GM18517 (cell line): ENCODE results near the gene KCNAB1.

Experiments used
- ATAC-seq: cut with Tn5 transposase; IDR thresholded peaks from one replicate; pipeline ENCODE4 v1.9.1; 2021; ENCODE audit warnings: mild to moderate bottlenecking, moderate library complexity; ENCODE audit not compliant: unreplicated experiment

Gene KCNAB1

DNA sequence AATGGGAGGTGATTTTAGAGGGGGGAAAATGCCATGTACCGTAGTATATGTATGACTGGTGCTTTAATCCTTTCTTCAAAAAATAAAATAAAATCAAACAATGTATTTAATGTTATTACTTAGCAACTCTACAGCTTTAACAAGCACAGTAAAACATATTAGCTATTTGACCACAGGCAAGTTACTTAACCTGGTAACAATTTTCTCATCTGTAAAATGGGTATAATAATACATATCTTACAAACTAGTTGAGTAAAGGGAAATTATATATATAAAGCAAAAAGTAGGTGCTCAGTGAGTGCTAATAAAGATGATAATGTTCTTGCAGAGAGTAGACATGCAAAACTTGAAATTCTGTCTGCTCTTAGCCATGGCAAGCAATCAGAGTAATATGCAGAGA is 406.7 kb downstream of the KCNAB1 start:
- ATAC-seq = no peak

GRCh38 chr3:156530980-156531379 is 410.6 kb downstream of the KCNAB1 start:
- ATAC-seq = no peak

GRCh38 chr3:156532730-156533129 is 412.4 kb downstream of the KCNAB1 start:
- ATAC-seq = no peak

DNA sequence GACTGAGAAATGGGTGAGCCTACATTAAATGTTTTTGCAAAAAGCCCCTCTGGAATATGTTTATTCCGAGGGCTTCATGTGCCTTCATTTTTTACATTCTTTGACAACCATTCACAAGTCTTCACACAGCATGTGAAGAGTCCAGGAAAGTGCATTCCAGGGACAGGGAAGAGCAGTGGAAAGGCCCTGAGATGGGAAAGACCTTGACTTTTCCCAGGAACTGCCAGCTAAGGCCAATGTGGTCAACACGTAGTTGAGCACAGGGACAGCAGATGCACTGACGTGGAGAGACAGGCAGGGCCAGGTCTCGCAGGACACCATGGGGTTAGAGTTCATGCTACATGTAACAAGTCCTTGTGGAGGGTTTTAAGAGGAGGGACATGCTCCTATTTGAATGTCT is 412.8 kb downstream of the KCNAB1 start:
- ATAC-seq = no peak

DNA sequence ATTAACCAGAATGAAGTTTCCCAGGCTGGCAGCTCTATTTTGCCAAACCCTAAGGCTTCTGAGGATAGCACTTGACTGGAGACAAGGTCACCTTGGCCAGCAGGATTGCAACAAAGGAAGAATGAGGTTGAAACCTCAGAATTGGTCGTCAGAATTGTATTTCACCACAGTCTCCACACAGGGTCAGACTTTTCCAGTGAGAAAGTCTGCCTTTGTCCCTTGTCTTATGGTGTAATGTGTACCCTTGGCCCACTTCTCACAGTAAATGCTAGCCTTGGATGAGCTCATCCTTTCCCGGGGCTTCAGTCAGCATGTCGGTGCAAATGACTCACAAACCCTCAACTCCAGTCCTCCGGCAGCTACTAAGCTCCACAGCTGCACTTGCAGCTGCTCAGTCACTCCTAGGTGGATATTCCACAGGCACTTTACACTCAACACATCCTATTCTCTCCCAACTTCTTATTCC is 414.8 kb downstream of the KCNAB1 start:
- ATAC-seq = no peak

GRCh38 chr3:156535798-156536197 is 415.4 kb downstream of the KCNAB1 start:
- ATAC-seq = no peak

GRCh38 chr3:156536524-156537316 is 416.3 kb downstream of the KCNAB1 start:
- no peak for ATAC-seq

DNA sequence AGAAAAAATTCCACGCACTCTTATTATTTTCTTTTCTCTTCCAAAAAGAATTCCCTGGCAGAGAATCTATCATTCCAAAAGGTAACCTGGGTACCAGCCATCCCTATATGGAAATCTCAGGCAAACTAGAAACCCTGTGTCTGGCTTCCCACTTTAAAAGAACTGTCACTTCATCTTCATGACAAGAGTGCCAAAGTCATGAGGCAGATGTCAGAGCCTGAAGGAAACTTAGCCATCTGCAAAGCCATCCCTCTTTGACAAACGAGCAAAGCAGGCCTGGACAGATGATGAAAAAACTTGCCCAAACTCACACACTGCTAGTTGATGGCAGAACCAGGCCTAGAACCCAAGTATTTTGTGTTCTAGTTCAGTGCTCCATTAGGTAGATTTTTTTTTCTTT is 418.7 kb downstream of the KCNAB1 start:
- no peak for ATAC-seq

DNA sequence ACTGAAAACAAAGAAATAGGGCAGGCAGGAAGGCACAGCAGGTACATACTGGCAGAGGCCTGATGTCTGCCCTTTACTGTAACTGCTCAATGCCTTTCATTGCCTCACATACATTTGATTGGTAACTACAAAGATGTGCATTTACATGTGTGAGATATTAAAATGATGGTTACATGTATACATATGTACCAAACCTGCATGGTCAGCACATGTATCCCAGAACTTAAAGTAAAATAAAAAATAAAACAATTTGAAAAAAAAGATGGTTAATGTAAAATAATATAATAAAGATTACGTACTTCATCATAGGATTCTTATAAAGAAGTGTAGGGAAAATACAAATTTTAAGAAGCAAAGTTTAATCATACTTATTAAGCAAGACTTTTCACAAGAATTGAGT is 419.4 kb downstream of the KCNAB1 start:
- ATAC-seq = no peak

GRCh38 chr3:156542101-156543042 is 422.0 kb downstream of the KCNAB1 start:
- ATAC-seq = no peak

DNA sequence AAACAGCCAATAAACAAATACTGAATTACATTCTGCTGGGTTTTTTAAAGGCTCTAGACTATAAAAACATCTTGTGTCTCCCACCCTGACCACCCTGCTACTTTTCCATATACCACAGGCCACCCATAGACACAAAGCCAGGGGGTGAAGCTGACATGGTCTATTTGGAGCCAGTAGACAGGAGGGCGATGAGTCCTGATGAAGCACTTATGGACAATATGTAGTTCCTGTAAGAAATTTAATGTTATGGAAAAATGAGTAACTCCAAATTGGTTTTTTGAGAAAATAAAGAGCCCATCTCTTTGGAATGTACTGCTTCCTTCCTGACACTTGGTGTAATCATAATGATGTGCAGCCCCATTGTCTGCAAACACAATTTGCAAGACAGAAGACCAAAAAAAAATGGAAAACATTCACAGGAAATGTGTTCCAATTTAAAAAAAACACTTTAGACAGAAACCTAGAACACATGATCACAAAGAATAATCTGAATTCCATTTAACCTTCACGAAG is 422.7 kb downstream of the KCNAB1 start:
- ATAC-seq = no peak

- no peak for ATAC-seq
Observed at GRCh38 chr3:156547637-156548036, 427.3 kb downstream of the KCNAB1 start.

DNA sequence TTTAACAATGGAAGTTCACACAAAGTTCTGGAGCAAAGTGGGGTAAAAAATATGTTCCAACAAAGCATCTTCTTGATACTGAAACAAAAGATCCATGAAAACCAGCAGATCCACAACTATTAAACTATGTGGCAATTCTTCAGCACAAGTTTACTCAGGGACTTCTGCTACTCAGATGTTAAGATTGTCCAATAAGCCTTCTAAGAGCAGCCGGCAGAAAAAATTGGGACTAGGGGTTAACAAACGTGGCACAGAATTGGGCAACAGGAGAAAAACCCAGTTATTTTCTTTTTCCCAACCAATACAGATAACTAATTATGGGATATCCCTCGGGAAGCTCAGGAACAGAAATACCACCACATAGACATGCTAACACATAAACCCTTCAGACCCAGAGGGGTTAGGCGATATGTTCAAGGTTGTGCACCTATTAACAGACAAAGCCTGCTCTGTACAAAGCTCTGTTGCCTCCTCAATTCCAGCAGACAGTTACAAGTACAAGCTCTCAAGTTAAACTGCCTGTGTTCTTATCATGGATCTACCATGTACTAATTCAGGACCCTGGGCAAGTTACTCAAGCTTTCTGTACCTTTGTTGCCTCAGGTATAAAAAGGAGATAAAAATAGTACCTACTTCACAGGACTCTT is 427.8 kb downstream of the KCNAB1 start:
- ATAC-seq = no peak

DNA sequence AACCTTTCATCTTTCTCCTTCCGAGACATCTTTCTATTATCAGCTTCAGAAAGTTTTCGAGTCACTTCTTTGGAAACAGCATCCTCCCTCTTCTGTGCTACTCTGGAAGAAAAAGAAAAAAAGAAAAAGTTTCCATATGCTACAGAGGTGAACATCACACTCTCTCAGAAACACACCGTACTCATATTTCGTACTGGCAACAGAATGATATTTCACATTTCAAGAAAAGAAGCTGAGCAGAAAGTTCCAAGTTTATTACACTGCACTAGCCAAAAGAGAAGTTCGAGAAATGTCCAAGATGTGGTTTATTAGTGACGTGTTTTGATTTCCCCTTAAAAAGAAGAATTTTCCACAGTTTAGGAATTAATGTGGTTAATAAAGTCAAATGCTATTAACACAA is 428.5 kb downstream of the KCNAB1 start:
- ATAC-seq = no peak

GRCh38 chr3:156551261-156551660 is 430.9 kb downstream of the KCNAB1 start:
- ATAC-seq = no peak

- no peak for ATAC-seq
Observed at GRCh38 chr3:156551746-156552145, 431.4 kb downstream of the KCNAB1 start.

GRCh38 chr3:156552973-156553372 is 432.6 kb downstream of the KCNAB1 start:
- ATAC-seq = no peak

DNA sequence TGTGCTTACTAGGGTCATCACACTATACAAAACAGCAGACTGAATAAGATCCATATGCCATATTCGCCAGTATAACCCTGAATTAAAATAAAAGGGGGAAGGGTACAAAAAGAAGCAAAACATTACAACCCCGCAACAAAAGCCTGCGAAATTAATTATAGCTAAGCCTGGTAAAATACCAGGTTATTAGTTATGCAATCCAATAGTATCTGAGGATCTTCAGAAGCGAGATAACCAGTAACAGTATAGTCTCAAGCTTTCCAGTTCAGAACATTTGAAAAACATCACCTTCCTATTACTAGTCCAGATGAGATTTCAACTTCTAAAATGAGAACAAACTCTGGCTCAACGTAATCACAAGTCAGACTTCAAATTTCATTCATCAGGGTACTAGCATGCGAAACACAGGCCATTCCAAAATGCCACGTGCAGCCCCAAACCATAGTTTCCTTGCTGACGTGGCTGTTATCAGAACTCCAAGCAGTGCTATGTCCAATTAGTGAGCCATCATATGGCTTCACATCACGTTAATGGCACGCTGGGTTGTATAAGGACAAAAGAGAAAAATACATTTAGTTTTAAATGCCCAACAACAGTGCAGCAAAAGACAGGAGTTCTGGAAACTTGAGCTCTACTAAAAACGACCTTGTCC is 433.5 kb downstream of the KCNAB1 start:
- no peak for ATAC-seq

- no peak for ATAC-seq
Observed at GRCh38 chr3:156554515-156554841, 434.1 kb downstream of the KCNAB1 start.

- ATAC-seq = peak; percentile 92
Observed at GRCh38 chr3:156554842-156555687, 434.7 kb downstream of the KCNAB1 start, which contains the start of gene SSR3. TSS of gene SSR3 (minus strand) at chr3:156555117. CDS start at chr3:156555089, 28 bp downstream.
